ENCODE data around the gene SLC66A1. TPM values are rescaled to one million over a fixed set of nuclear protein-coding genes. Genes with fewer than 3 reads are reported as not detected.

SLC66A1 gene
- total and polyA plus RNA-seq, 2 of the 13 experiments (the other 11 are each of a cell fraction or from before 2014, with no cell fraction given) = 15.4 to 18.9 TPM

DNA sequence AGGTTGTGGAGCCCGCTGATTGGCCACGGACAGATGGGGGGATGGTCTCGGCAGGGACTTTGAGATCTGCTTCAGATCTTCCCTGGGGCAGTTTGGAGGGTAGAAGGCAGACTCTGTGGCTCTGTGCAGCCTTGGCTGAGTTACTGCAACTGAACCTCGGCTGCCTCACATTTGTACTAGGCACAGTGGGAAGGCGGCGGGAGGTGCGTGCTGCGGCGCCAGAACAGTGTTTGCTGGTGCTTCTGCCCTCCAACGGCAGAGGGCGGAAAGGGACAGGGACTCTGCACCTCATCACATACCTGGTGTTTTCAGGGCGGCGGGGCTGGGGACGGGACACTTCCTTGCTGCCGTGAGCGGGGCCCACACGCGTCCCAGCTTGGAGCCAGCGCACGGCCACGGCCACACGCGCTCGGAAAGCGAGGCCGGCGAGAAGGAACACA is 26.2 kb downstream of the SLC66A1 start (continued):
- TF ChIP-seq ZFP91 (CRISPR knock-in tag; IDR thresholded peaks at IDR 0.05; ENCODE audit: borderline replicate concordance) = peak; percentile 79
- no peak for TF ChIP-seq POLR2AphosphoS2 (IDR thresholded peaks at IDR 0.05; ENCODE audit: low read depth, low read length)
- TF ChIP-seq SPEN (CRISPR knock-in tag; IDR thresholded peaks at IDR 0.05; ENCODE audit: low read depth) = 0 out of 2 replicates have a peak, but pooled peaks have one; percentile 52
- TF ChIP-seq MAFF (IDR thresholded peaks at IDR 0.05; ENCODE audit: low read depth, low read length) = no peak
- 0 out of 2 replicates have a peak, but pooled peaks have one; percentile 40 for TF ChIP-seq MEF2D (CRISPR knock-in tag; IDR thresholded peaks at IDR 0.05)
- TF ChIP-seq BORCS8-MEF2B (CRISPR knock-in tag; IDR thresholded peaks at IDR 0.05) = peak; percentile 87
- no peak for TF ChIP-seq FOXP4 (CRISPR knock-in tag; IDR thresholded peaks at IDR 0.05)
- TF ChIP-seq HNF4G (IDR thresholded peaks at IDR 0.05; ENCODE audit: borderline replicate concordance, low read depth, low read length) = peak; percentile 75; the same call in 1 of the 2 replicates
- TF ChIP-seq HNF4G (CRISPR knock-in tag; IDR thresholded peaks at IDR 0.05; ENCODE audit: borderline replicate concordance, low read depth) = peak; percentile 85
- TF ChIP-seq SMAD1 (CRISPR knock-in tag; IDR thresholded peaks at IDR 0.05; ENCODE audit: borderline replicate concordance, low read depth) = 0 out of 2 replicates have a peak, but pooled peaks have one; percentile 60
- no peak for TF ChIP-seq PTBP1 (IDR thresholded peaks at IDR 0.05; ENCODE audit: low read depth, low read length, poor library complexity, severe bottlenecking)
- peak; percentile 75 for TF ChIP-seq RAD21 (CRISPR knock-in tag; IDR thresholded peaks at IDR 0.05)
- TF ChIP-seq ZNF746 (CRISPR knock-in tag; IDR thresholded peaks at IDR 0.05) = peak; percentile 34; the same call in 1 of the 2 replicates
- peak; percentile 57; the same call in 1 of the 2 replicates for TF ChIP-seq ZNF362 (CRISPR knock-in tag; IDR thresholded peaks at IDR 0.05; ENCODE audit: borderline replicate concordance)
- TF ChIP-seq, protein P1, sequence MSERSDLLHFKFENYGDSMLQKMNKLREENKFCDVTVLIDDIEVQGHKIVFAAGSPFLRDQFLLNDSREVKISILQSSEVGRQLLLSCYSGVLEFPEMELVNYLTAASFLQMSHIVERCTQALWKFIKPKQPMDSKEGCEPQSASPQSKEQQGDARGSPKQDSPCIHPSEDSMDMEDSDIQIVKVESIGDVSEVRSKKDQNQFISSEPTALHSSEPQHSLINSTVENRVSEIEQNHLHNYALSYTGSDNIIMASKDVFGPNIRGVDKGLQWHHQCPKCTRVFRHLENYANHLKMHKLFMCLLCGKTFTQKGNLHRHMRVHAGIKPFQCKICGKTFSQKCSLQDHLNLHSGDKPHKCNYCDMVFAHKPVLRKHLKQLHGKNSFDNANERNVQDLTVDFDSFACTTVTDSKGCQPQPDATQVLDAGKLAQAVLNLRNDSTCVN (CRISPR knock-in tag; IDR thresholded peaks at IDR 0.05; ENCODE audit: borderline replicate concordance) = peak; percentile 62; the same call in 1 of the 2 replicates
- TF ChIP-seq ZSCAN25 (CRISPR knock-in tag; IDR thresholded peaks at IDR 0.05) = 0 out of 2 replicates have a peak, but pooled peaks have one; percentile 63
- peak; percentile 78; the same call in 1 of the 2 replicates for TF ChIP-seq ZNF350 (CRISPR knock-in tag; IDR thresholded peaks at IDR 0.05; ENCODE audit: borderline replicate concordance, low read depth)
- peak; percentile 65; the same call in 1 of the 2 replicates for TF ChIP-seq ZNF772 (CRISPR knock-in tag; IDR thresholded peaks at IDR 0.05)
- no peak for TF ChIP-seq JUN (CRISPR knock-in tag; IDR thresholded peaks at IDR 0.05)
- TF ChIP-seq RBM22 (optimal IDR thresholded peaks at IDR 0.05; ENCODE audit: low read length) = peak; percentile 81
- TF ChIP-seq ZNF512 (CRISPR knock-in tag; IDR thresholded peaks at IDR 0.05) = no peak
- TF ChIP-seq ELF1 (CRISPR knock-in tag; IDR thresholded peaks at IDR 0.05) = peak; percentile 33; the same call in 1 of the 2 replicates
- TF ChIP-seq CBX5 (CRISPR knock-in tag; IDR thresholded peaks at IDR 0.05; ENCODE audit: borderline replicate concordance) = peak; percentile 76; the same call in 1 of the 2 replicates

Data from HepG2 (cell line).